Measurements from ENCODE around the gene TICRR.

Gene TICRR

DNA sequence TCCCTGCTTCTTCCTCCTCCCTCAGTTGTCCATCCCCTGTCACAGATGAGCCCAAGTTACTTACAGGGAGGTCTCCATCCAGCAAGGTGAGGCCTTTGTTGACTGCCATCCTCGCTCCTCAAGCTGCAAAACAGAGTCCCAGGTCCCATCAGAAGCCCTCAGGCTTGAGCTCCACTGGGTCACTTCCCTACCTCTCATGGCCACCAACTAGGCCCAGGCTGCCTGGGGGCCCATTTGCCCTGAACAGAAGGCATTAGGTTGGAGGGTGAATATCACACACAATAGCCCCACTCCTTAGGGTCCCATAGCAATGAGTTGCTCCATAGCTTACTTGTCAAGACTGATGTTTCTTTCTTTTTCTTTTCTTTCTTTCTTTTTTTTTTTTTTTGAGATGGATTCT is 102.1 kb downstream of the TICRR start:
- DNase-seq (ENCODE audit: low read depth) = no peak
